ENCODE data around the gene SLC11A1. TPM values are rescaled to one million over a fixed set of nuclear protein-coding genes. Genes with fewer than 3 reads are reported as not detected.

Gene SLC11A1
- total RNA-seq, 8 experiments from 2014 or later = 0.50 to 3.1 (median 0.95) TPM

DNA sequence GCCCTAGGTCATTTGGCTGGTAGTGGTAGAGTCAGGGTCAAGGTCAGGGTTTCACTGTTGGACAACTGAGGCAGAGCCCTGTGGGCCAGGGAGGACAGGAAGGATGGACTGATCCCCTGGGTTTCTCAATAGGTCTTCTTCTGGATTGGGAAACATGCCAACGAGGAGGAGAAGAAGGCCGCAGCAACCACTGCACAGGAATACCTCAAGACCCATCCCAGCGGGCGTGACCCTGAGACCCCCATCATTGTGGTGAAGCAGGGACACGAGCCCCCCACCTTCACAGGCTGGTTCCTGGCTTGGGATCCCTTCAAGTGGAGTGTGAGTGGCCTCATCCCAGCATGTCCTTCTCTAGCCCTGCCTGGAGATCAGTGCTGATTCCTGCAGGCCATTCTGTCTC is 54.9 kb downstream of the SLC11A1 start:
- WGBS, 10 experiments = 57 to 75% (median 71%) methylated on average over 2 to 4 of the region's 5 CpGs; no CpG with 5 or more reads in 6 of the 10 experiments
- in situ Hi-C loops (cut with MboI; ENCODE audit: low pct_unique_long_range_greater_than_20kb in 2 of 9, low sequenced_read_pairs in 9 of 9, unreplicated experiment in 9 of 9) = no loop called here
- no peaks in the 10 kb centered on the region for H3K4me1 ChIP-seq (replicated peaks in 1 of 2)
- no peak overlapping the region for H3K27ac ChIP-seq
- H3K4me3 ChIP-seq = no peak overlapping the region
- ATAC-seq (replicated peaks in 6 of 8) = no peak

DNA sequence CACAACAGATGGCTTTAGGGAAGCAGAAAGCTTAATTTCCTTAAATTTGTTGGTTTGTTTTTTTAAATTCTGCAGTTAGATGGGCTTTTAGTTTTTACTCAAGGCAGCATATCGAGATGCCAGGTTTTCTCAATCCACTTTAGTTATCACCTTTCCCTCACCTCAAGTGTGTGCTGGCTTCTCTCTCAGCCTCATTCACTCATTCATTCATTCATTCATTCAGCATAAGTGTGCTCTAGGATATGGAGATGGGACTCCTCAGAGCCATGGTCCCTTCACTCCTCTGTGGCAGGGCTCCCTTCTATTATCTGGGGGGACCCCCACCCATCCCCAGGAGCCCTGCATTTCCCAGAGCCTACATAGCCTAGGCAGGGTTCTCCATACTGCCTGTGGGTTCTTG is 55.9 kb downstream of the SLC11A1 start:
- no peaks in the 10 kb centered on the region for H3K4me1 ChIP-seq (replicated peaks in 1 of 2)
- 50 to 100% (median 84%) methylated on average over 1 of the region's 1 CpG; no CpG with 5 or more reads in 4 of the 10 experiments for WGBS, 10 experiments
- no peak for ATAC-seq (replicated peaks in 6 of 8)
- no peak overlapping the region for H3K4me3 ChIP-seq
- H3K27ac ChIP-seq = no peak overlapping the region
- in situ Hi-C loops (cut with MboI; ENCODE audit: low pct_unique_long_range_greater_than_20kb in 2 of 9, low sequenced_read_pairs in 9 of 9, unreplicated experiment in 9 of 9) = no loop called here

GRCh38 chr2:218438596-218438995 is 56.5 kb downstream of the SLC11A1 start:
- H3K27ac ChIP-seq = no peak overlapping the region
- H3K4me3 ChIP-seq = no peak overlapping the region
- peak in 1 of 8 experiments; percentile 15 for ATAC-seq (replicated peaks in 6 of 8)
- in situ Hi-C loops (cut with MboI; ENCODE audit: low pct_unique_long_range_greater_than_20kb in 2 of 9, low sequenced_read_pairs in 9 of 9, unreplicated experiment in 9 of 9) = no loop called here
- 40 to 100% (median 80%) methylated on average over 1 to 2 of the region's 4 CpGs; no CpG with 5 or more reads in 4 of the 10 experiments for WGBS, 10 experiments
- H3K4me1 ChIP-seq (replicated peaks in 1 of 2) = no peaks in the 10 kb centered on the region

DNA sequence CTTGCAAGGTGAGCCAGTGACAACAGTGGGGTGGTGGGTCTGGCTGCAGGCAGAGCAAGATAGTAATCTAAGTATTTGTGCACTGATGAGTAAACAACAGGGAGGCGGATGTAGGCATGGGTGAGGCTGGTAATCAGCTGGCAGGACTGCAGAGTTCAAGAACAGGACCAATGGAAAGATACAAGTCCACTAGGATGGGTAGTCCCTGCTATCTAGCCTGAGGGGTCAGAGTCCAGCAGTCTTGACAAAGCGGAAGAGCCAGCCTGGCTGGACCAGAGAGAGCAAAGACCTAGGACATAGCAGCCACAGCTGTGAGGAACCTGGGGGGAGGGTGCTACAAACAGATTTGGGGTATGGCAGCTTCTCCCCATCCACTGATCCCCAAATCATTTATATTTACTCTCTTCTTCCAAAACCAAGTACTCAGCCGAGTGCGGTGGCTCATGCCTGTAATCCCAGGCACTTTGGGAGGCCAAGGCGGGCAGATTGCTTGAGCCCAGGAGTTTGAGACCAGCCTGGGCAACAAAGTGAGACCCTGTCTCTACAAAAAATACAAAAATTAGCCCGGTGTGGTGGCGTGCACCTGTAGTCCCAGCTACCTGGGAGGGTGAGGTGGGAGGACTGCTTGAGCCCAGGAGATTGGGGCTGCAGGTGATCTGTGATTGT is 62.8 kb downstream of the SLC11A1 start:
- WGBS, 10 experiments = 93 to 100% (median 99%) methylated on average over 2 to 7 of the region's 7 CpGs; no CpG with 5 or more reads in 6 of the 10 experiments
- in situ Hi-C loops (cut with MboI; ENCODE audit: low pct_unique_long_range_greater_than_20kb in 2 of 9, low sequenced_read_pairs in 9 of 9, unreplicated experiment in 9 of 9) = no loop called here
- H3K4me3 ChIP-seq = no peak overlapping the region
- no peaks in the 10 kb centered on the region for H3K4me1 ChIP-seq (replicated peaks in 1 of 2)
- H3K27ac ChIP-seq = no peak overlapping the region
- no peak for ATAC-seq (replicated peaks in 6 of 8)

- ATAC-seq (replicated peaks in 6 of 8) = no peak
- in situ Hi-C loops (cut with MboI; ENCODE audit: low pct_unique_long_range_greater_than_20kb in 2 of 9, low sequenced_read_pairs in 9 of 9, unreplicated experiment in 9 of 9) = no loop called here
- H3K27ac ChIP-seq = no peak overlapping the region
- H3K4me3 ChIP-seq = no peak overlapping the region
- no peaks in the 10 kb centered on the region for H3K4me1 ChIP-seq (replicated peaks in 1 of 2)
Observed at GRCh38 chr2:218445602-218446001, 63.5 kb downstream of the SLC11A1 start.

Other genes with a start within 250 kb of the SLC11A1 start
- gene CXCR1, start 215.3 kb upstream of the SLC11A1 start, total RNA-seq = 1 to 10 TPM in 1 of 8 experiments, under 1 TPM in 4, not detected in 3; 0.09 to 1.6 (median 0.21) TPM
- 100 to 1,000 TPM in 7 of 8 experiments, 10 to 100 TPM in 1; 95.6 to 489 (median 176) TPM for gene ARPC2, start 165.1 kb upstream of the SLC11A1 start, total RNA-seq
- 1 to 10 TPM in 3 of 8 experiments, under 1 TPM in 5; 0.49 to 6.9 (median 0.85) TPM for gene GPBAR1, start 121.3 kb upstream of the SLC11A1 start, total RNA-seq
- 100 to 1,000 TPM in 2 of 8 experiments, 10 to 100 TPM in 6; 61.0 to 179 (median 82.2) TPM for gene AAMP, start 112.1 kb upstream of the SLC11A1 start, total RNA-seq
- 100 to 1,000 TPM in 2 of 8 experiments, 10 to 100 TPM in 6; 41.4 to 122 (median 60.8) TPM for gene PNKD, start 111.8 kb upstream of the SLC11A1 start, total RNA-seq
- gene TMBIM1, start 89.8 kb upstream of the SLC11A1 start, total RNA-seq = 100 to 1,000 TPM in 1 of 8 experiments, 10 to 100 TPM in 3, 1 to 10 TPM in 3, under 1 TPM in 1; 0.54 to 276 (median 8.6) TPM
- gene CATIP, start 25.4 kb upstream of the SLC11A1 start, total RNA-seq = 1 to 10 TPM in 3 of 8 experiments, under 1 TPM in 5; 0.11 to 9.0 (median 0.98) TPM
- 10 to 100 TPM in 5 of 8 experiments, 1 to 10 TPM in 3; 6.3 to 76.7 (median 23.0) TPM for gene CTDSP1, start 17.6 kb downstream of the SLC11A1 start, total RNA-seq
- under 1 TPM; 0.07 to 0.91 (median 0.33) TPM for gene VIL1, start 36.9 kb downstream of the SLC11A1 start, total RNA-seq
- gene USP37, start 186.1 kb downstream of the SLC11A1 start, total RNA-seq = 10 to 100 TPM in 7 of 8 experiments, 1 to 10 TPM in 1; 5.0 to 20.7 (median 14.3) TPM
- gene CNOT9, start 186.6 kb downstream of the SLC11A1 start, total RNA-seq = 10 to 100 TPM; 35.9 to 77.5 (median 49.6) TPM
- gene PLCD4, start 225.6 kb downstream of the SLC11A1 start, total RNA-seq = 10 to 100 TPM in 3 of 8 experiments, 1 to 10 TPM in 4, under 1 TPM in 1; 0.54 to 14.7 (median 5.4) TPM

All from motor neuron (in vitro differentiated cells).